ENCODE data around the gene TMEM207. TPM values are rescaled to one million over a fixed set of nuclear protein-coding genes. Genes with fewer than 3 reads are reported as not detected.

The TMEM207 gene
- total RNA-seq, 4 donors from 2014 or later, result not detected

DNA sequence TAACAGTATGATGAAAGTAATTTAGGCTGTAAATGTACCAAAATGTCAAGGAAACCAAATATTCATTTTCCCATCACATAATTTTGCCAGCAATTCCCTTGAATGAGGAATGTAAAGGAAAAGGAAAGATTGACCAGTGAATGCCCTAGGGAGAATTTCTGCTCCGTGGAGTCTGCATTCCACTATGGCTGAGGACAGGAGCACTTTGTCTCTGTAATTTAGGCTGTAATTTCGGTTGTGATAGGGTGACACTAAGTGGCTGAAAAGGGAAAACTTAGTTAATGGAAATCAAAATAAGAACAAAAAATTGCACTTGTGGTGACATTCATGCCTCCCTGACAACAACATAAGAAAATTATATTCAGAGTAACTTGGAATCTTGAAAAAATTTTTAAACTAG, 8.3 kb upstream of the TMEM207 start:
- no peak overlapping the region for H3K27ac ChIP-seq
- H3K4me1 ChIP-seq, result no peaks in the 10 kb centered on the region
- intact Hi-C loops (cut with DNase I; ENCODE audit: low total_unique reads) (no loop called here), in situ Hi-C loops (cut with MboI; ENCODE audit: low pct_ligation_motif_present in 1 of 4, low pct_unique_long_range_greater_than_20kb in 1 of 4, low sequenced_read_pairs in 3 of 4) (no loop called here)
- H3K4me3 ChIP-seq, result no peak overlapping the region
- TF ChIP-seq CTCF (IDR thresholded peaks at IDR 0.05) (no peak), POLR2A (IDR thresholded peaks at IDR 0.05) (no peak), EP300 (IDR thresholded peaks at IDR 0.05; ENCODE audit: low read depth) (no peak), POLR2AphosphoS5 (IDR thresholded peaks at IDR 0.05) (no peak)
- H3K36me3 ChIP-seq, result no peaks in the 10 kb centered on the region
- no peaks in the 10 kb centered on the region for H3K9me3 ChIP-seq
- DNase-seq, result no peak
- 30 to 40% methylated on average over 2 of the region's 2 CpGs for WGBS, 2 donors (ENCODE audit: low coverage in 1 of 2)
- no peaks in the 10 kb centered on the region for H3K27me3 ChIP-seq

DNA sequence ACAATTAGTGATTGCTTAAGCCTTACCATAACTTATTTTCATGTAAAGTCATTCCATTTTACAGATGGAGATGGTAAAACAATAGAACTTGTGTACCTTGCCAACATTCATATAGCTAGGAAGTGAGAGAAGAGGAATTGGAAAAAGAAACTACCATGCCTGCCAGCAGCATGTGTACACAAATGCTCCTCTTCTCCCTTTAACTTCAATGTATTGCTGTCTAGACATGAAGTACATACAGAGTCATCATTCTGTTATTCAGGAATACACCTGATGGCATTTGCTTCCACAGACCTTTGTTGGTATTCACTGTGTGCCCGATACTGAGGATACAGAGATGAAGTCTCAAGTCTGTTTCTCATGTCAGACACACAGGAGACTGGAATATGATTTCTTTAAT, 7.1 kb upstream of the TMEM207 start:
- no peak for DNase-seq
- in situ Hi-C loops (cut with MboI; ENCODE audit: low pct_ligation_motif_present in 1 of 4, low pct_unique_long_range_greater_than_20kb in 1 of 4, low sequenced_read_pairs in 3 of 4) (no loop called here), intact Hi-C loops (cut with DNase I; ENCODE audit: low total_unique reads) (no loop called here)
- Histone ChIP-seq H3K27me3 (no peaks in the 10 kb centered on the region), H3K4me3 (no peak overlapping the region), H3K9me3 (no peaks in the 10 kb centered on the region), H3K4me1 (no peaks in the 10 kb centered on the region), H3K27ac (no peak overlapping the region), H3K36me3 (no peaks in the 10 kb centered on the region)
- TF ChIP-seq POLR2AphosphoS5 (IDR thresholded peaks at IDR 0.05) (no peak), EP300 (IDR thresholded peaks at IDR 0.05; ENCODE audit: low read depth) (no peak), POLR2A (IDR thresholded peaks at IDR 0.05) (no peak), CTCF (IDR thresholded peaks at IDR 0.05) (no peak)
- WGBS, 2 donors (ENCODE audit: low coverage in 1 of 2), result 97% methylated on average over 1 of the region's 1 CpG; no CpG with 5 or more reads in 1 of the 2 donors

DNA sequence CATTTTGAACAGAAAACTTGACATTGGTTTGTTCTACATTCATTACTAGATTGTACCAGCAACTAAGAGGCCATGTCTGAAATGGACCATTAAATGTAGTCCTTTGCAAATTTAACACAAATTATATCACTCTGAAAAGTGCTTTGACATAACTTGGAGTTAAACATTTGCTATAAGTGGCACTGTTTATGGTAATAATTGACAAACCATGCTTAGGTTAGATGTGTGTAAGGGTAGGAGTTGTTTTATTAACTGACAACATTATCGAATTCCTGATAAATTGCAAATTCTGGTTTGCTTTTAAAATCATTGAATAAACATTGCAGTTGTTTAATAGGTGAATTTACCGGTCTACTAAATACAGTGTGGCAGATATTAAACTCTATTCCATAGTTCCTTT, 6.1 kb upstream of the TMEM207 start:
- in situ Hi-C loops (cut with MboI; ENCODE audit: low pct_ligation_motif_present in 1 of 4, low pct_unique_long_range_greater_than_20kb in 1 of 4, low sequenced_read_pairs in 3 of 4) (no loop called here), intact Hi-C loops (cut with DNase I; ENCODE audit: low total_unique reads) (no loop called here)
- H3K27me3 ChIP-seq, result no peaks in the 10 kb centered on the region
- WGBS, 2 donors (ENCODE audit: low coverage in 1 of 2), result 62 to 75% methylated on average over 2 of the region's 2 CpGs
- no peak overlapping the region for H3K4me3 ChIP-seq
- no peak for DNase-seq
- no peaks in the 10 kb centered on the region for H3K9me3 ChIP-seq
- H3K4me1 ChIP-seq, result no peaks in the 10 kb centered on the region
- H3K36me3 ChIP-seq, result no peaks in the 10 kb centered on the region
- TF ChIP-seq POLR2A (IDR thresholded peaks at IDR 0.05) (no peak), CTCF (IDR thresholded peaks at IDR 0.05) (no peak), EP300 (IDR thresholded peaks at IDR 0.05; ENCODE audit: low read depth) (no peak), POLR2AphosphoS5 (IDR thresholded peaks at IDR 0.05) (no peak)
- H3K27ac ChIP-seq, result no peak overlapping the region

DNA sequence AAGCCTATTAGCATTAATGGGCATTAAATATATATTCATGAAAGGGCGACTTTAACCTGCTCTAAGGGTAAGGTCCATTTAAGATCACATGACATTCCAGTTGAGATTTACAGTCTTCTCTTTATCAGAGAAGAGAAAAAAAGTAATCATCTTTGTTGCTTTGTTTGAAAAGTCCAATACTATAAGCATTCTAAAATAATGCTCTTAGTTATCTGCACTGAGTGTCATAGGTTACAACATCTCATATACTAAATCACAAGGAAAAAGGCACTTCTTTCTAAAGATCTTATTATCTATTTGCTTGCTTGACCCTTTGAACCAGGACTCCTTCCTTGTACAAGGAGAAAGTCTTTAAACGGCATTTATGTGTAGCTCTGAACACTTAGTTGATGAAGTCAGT, 1.4 kb downstream of the TMEM207 start:
- H3K4me3 ChIP-seq, result no peak overlapping the region
- intact Hi-C loops (cut with DNase I; ENCODE audit: low total_unique reads), result no loop called here
- no peak for TF ChIP-seq EP300 (IDR thresholded peaks at IDR 0.05; ENCODE audit: low read depth)
- TF ChIP-seq POLR2A (IDR thresholded peaks at IDR 0.05), result no peak
- no peak for TF ChIP-seq CTCF (IDR thresholded peaks at IDR 0.05)
- H3K36me3 ChIP-seq, result no peaks in the 10 kb centered on the region
- DNase-seq, result no peak
- H3K27ac ChIP-seq, result no peak overlapping the region
- in situ Hi-C loops (cut with MboI; ENCODE audit: low pct_ligation_motif_present in 1 of 4, low pct_unique_long_range_greater_than_20kb in 1 of 4, low sequenced_read_pairs in 3 of 4), result loop anchor here in 1 of 4 donors (25.0 kb wide), 2 partner anchors 89 to 486 kb away; no protein-coding TSS in a partner anchor
- H3K9me3 ChIP-seq, result no peaks in the 10 kb centered on the region
- no peaks in the 10 kb centered on the region for H3K27me3 ChIP-seq
- H3K4me1 ChIP-seq, result peaks cover 0 to 8% (median 0%) of the 10 kb centered on the region in 4 donors
- WGBS, 2 donors (ENCODE audit: low coverage in 1 of 2), result 41 to 62% methylated on average over 2 of the region's 2 CpGs
